ENCODE results near the gene SYTL2.
"Not testable (repeated sequence)": the region's sequence is repeated elsewhere in the genome, so short reads cannot be mapped to it uniquely, and the experiment has no call there.

SYTL2 gene

DNA sequence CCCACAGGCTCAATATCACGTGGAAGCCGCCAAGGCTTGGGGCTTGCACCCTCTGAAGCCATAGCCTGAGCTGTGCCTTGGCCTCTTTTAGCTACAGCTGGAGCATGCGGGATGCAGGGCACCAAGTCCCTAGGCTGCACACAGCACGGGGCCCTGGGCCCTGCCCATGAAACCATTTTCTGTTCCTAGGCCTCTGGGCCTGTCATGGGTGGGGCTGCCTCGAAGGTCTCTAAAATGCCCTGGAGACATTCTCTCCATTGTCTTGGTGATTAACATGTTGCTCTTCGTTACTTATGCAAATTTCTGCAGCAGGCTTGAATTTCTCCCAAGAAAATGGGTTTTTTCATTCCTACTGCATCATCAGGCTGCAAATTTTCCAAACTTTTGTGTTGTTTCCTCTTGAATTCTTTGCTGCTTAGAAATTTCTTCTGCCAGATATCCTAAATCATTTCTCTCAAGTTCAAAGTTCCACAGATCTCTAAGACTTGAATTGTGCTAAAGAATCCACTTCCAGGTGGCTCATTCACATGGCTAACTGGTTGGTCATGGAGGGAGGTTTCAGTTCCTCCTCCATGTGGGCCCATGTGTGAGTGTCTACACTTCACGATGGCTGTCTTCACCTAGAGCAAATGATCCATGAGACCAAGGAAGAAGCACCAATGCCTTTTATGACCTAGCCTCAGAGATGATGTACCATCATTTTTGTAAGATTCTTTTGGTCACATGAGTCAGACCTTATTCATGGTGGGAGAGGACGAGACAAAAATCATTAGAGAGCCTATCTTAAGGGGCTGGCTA is 138.6 kb downstream of the SYTL2 start:
- in situ Hi-C loops (cut with MboI; ENCODE audit: low pct_unique_long_range_greater_than_20kb, low sequenced_read_pairs, unreplicated experiment) = no loop called here
- no peak for DNase-seq (ENCODE audit: low spot score)
- TF ChIP-seq, protein P1, sequence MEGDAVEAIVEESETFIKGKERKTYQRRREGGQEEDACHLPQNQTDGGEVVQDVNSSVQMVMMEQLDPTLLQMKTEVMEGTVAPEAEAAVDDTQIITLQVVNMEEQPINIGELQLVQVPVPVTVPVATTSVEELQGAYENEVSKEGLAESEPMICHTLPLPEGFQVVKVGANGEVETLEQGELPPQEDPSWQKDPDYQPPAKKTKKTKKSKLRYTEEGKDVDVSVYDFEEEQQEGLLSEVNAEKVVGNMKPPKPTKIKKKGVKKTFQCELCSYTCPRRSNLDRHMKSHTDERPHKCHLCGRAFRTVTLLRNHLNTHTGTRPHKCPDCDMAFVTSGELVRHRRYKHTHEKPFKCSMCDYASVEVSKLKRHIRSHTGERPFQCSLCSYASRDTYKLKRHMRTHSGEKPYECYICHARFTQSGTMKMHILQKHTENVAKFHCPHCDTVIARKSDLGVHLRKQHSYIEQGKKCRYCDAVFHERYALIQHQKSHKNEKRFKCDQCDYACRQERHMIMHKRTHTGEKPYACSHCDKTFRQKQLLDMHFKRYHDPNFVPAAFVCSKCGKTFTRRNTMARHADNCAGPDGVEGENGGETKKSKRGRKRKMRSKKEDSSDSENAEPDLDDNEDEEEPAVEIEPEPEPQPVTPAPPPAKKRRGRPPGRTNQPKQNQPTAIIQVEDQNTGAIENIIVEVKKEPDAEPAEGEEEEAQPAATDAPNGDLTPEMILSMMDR (IDR thresholded peaks at IDR 0.05; ENCODE audit: extremely low read depth, insufficient read depth, missing control alignments) = no peak

DNA sequence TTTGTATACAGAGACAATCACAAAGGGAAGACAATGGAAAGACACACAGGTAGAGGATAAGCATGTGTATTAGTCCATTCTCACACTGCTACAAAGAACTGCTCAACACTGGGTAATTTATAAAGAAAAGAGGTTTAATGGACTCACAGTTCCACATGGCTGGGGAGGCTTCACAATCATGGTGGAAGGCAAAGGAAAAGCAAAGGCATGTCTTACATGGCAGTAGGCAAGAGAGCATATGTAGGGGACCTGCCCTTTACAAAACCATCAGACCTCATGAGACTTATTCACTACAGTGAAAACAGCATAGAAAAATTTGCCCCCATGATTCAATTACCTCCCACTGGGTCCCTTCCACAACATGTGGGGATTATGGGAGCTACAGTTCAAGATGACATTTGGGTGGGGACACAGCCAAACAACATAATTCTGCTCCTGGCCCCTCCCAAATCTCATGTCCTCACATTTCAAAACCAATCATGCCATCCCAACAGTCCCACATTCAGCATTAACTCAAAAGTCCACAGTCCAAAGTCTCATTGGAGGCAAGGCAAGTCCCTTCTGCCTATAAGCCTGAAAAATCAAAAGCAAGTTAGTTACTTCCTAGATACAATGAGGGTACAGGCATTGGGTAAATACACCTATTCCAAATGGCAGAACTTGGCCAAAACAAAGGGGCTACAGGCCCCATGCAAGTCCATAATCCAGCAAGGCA is 139.8 kb downstream of the SYTL2 start:
- in situ Hi-C loops (cut with MboI; ENCODE audit: low pct_unique_long_range_greater_than_20kb, low sequenced_read_pairs, unreplicated experiment); DNase-seq (ENCODE audit: low spot score): not testable (repeated sequence)

DNA sequence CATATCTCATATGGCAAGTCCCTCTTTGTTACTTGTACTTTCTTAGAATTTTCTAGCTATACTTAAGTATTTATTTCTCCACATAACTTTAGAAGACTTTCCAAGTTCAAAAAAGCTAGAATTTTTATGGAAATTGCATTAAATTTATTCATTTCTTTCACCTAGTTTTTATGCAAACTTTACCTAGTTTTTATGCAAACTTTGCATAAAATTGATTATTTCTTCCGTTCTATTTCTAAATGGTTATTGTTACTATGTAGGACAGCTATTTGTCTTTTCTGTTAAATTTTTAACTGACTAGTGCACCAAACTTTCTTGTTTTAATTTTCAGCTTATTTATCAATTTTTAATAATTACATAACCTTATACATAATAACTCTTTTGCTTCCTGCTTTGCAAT is 142.8 kb downstream of the SYTL2 start:
- TF ChIP-seq, protein P1 (IDR thresholded peaks at IDR 0.05; ENCODE audit: extremely low read depth, insufficient read depth, missing control alignments) = no peak
- DNase-seq (ENCODE audit: low spot score) = no peak
- in situ Hi-C loops (cut with MboI; ENCODE audit: low pct_unique_long_range_greater_than_20kb, low sequenced_read_pairs, unreplicated experiment) = no loop called here

DNA sequence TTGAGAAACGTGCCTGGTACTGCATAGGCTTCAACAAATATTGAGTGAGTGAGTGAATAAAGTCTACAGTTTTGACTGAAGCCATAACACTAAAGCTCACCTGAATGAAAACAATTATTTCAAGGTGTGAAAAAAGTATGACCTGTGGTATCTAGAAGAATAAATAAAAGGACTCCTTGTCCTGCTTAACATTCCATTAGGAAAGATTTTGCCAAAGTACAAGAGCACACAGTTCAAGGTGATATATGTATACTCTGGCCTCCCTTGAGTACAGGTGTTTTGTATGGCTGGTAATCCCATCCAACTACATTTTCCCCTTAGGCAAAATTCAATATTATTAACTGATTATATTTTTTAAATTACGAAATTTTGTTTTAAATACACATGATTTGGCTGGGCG is 144.3 kb downstream of the SYTL2 start:
- in situ Hi-C loops (cut with MboI; ENCODE audit: low pct_unique_long_range_greater_than_20kb, low sequenced_read_pairs, unreplicated experiment) = no loop called here
- no peak for DNase-seq (ENCODE audit: low spot score)
- TF ChIP-seq, protein P1 (IDR thresholded peaks at IDR 0.05; ENCODE audit: extremely low read depth, insufficient read depth, missing control alignments) = no peak

DNA sequence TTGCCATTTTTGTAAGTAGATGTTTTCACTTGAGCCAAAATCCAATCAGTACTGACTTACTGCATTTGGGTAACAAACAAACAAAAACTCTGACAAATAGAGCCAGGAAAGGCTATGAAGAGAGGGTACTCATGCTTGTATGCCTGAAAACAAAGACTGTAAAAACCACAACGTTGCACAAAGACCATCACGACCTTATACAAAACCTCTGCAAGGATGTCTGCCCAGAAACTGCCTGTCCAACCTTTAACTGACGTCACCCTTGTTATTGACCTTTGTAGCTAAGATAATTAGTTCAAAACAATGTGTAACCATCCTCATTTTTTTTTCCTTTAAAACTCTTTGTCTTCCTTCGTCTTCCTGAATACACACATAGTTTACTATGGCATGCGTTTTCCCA is 145.2 kb downstream of the SYTL2 start:
- TF ChIP-seq, protein P1 (IDR thresholded peaks at IDR 0.05; ENCODE audit: extremely low read depth, insufficient read depth, missing control alignments) = no peak
- no peak for DNase-seq (ENCODE audit: low spot score)
- in situ Hi-C loops (cut with MboI; ENCODE audit: low pct_unique_long_range_greater_than_20kb, low sequenced_read_pairs, unreplicated experiment) = no loop called here

DNA sequence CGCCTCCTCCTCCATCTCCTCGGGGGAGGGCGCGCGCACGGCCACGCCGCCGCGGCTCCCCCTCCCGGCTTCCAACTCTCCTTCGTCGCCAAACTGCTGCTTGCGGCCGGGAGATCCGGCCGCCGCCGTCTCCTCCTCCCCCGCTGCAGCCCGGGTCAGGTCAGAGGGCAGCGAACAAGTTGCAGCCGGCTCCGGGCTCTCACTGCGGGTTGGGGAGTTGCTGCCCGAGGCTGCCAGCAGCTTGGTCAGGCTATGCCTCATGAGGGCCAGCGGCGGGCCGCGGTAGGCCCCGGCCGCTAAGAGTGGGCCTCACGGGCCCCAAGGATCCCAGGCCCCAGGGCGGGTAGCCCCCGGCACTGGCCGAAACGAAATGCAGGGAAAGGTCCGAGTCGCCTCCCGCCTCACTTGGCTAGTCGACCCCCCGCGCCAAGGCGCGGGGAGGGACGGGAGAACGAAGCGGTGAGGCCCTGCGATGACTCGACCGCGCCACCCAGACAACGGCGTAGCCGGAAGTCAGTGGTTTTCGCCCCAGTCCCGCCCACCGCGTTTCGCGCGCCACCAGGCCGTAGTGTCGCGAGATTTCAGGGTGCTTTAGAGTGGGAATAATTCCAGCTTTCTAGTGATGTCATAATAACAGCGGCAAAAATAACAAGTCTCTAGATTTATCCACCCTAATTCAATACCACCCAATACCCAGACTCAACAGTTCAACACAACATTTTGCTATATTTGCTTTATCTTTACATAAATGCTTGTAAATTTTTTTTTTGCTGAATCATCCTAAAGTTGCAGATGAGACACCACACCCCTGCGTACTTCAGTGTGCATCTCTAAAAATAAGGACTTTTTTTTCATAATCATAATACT is 146.1 kb downstream of the SYTL2 start, which contains the start of gene CREBZF:
Gene CREBZF, minus strand, starts transcription at position 515 of the 867 bp plus-strand sequence. Its CDS starts 254 bp downstream, at position 261.
- TF ChIP-seq, protein P1 (IDR thresholded peaks at IDR 0.05; ENCODE audit: extremely low read depth, insufficient read depth, missing control alignments) = no peak
- in situ Hi-C loops (cut with MboI; ENCODE audit: low pct_unique_long_range_greater_than_20kb, low sequenced_read_pairs, unreplicated experiment) = no loop called here
- DNase-seq (ENCODE audit: low spot score) = peak; percentile 94

Data from GM13977 (cell line).